ENCODE measurements around the gene BBS5. TPM values are rescaled to one million over a fixed set of nuclear protein-coding genes. Genes with fewer than 3 reads are reported as not detected.

Gene BBS5
- total RNA-seq, 4 donors from 2014 or later, result 1.6 to 12.3 (median 3.2) TPM

DNA sequence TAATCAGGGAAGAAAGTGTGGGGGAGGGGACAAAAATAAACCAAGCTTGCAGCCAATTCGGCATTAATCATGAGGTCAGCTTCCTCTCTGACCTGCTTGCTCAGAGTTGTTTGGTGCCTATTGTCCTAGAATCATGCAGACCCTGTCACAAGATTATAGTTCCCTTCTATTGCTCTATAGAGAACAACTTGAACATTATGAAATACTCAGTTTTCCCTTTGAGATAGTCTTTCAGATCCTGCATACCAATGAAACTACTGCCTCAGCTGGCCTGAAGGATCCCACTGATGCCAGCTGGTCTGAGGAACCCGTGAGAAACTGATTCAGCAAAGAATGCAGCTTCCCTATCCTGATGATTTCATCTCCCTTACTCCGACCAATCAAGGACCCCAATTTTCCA lies 955 bp upstream of the BBS5 start:
- Histone ChIP-seq H3K27me3 (no peaks in the 10 kb centered on the region), H3K9me3 (no peaks in the 10 kb centered on the region), H3K4me3 (no peak overlapping the region), H3K36me3 (no peaks in the 10 kb centered on the region), H3K4me1 (peaks cover 0 to 11% (median 6%) of the 10 kb centered on the region in 4 donors), H3K27ac (peak overlapping the region in 3 of 4 donors; percentile 60 to 82 (median 80))
- intact Hi-C loops (cut with DNase I; ENCODE audit: low total_unique reads) (no loop called here), in situ Hi-C loops (cut with MboI; ENCODE audit: low pct_ligation_motif_present in 1 of 4, low pct_unique_long_range_greater_than_20kb in 1 of 4, low sequenced_read_pairs in 3 of 4) (no loop called here)
- TF ChIP-seq POLR2A (IDR thresholded peaks at IDR 0.05) (no peak), EP300 (IDR thresholded peaks at IDR 0.05; ENCODE audit: low read depth) (no peak), POLR2AphosphoS5 (IDR thresholded peaks at IDR 0.05) (no peak)
- TF ChIP-seq, protein P1, sequence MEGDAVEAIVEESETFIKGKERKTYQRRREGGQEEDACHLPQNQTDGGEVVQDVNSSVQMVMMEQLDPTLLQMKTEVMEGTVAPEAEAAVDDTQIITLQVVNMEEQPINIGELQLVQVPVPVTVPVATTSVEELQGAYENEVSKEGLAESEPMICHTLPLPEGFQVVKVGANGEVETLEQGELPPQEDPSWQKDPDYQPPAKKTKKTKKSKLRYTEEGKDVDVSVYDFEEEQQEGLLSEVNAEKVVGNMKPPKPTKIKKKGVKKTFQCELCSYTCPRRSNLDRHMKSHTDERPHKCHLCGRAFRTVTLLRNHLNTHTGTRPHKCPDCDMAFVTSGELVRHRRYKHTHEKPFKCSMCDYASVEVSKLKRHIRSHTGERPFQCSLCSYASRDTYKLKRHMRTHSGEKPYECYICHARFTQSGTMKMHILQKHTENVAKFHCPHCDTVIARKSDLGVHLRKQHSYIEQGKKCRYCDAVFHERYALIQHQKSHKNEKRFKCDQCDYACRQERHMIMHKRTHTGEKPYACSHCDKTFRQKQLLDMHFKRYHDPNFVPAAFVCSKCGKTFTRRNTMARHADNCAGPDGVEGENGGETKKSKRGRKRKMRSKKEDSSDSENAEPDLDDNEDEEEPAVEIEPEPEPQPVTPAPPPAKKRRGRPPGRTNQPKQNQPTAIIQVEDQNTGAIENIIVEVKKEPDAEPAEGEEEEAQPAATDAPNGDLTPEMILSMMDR (IDR thresholded peaks at IDR 0.05), result no peak
- peak; percentile 13 for DNase-seq
- 67 to 73% methylated on average over 3 of the region's 3 CpGs for WGBS, 2 donors (ENCODE audit: low coverage in 1 of 2)

DNA sequence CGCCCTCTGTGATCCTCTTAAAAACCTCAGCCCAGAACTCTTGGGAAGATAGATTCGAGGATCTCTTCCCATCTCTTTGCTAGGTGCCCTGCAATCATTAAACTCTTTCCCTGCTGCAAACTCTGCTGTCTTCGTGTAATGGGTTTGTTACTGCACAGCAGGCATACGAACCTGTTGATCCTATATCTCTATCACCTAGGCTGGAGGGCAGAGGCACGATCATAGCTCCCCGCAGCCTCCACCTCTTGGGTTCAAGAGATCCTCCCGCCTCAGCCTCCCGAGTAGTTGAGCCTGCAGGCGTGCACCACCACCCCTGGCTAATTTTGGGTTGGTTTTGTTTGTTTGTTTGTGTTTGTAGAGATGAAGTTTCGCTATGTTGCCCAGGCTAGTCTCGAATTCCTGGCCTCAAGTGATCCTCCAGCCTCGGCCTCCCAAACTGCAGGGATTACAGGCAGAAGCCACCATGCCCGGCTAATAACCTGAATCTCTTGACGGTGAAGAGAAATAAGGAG lies 493 bp upstream of the BBS5 start:
- in situ Hi-C loops (cut with MboI; ENCODE audit: low pct_ligation_motif_present in 1 of 4, low pct_unique_long_range_greater_than_20kb in 1 of 4, low sequenced_read_pairs in 3 of 4) (no loop called here), intact Hi-C loops (cut with DNase I; ENCODE audit: low total_unique reads) (no loop called here)
- Histone ChIP-seq H3K9me3 (no peaks in the 10 kb centered on the region), H3K4me3 (peak overlapping the region; percentile 45 to 69 (median 61)), H3K27ac (peak overlapping the region; percentile 60 to 82 (median 72)), H3K36me3 (no peaks in the 10 kb centered on the region), H3K4me1 (peaks cover 0 to 11% (median 6%) of the 10 kb centered on the region in 4 donors), H3K27me3 (no peaks in the 10 kb centered on the region)
- TF ChIP-seq EP300 (IDR thresholded peaks at IDR 0.05; ENCODE audit: low read depth) (no peak), POLR2A (IDR thresholded peaks at IDR 0.05) (no peak), POLR2AphosphoS5 (IDR thresholded peaks at IDR 0.05) (no peak)
- TF ChIP-seq, protein P1 (IDR thresholded peaks at IDR 0.05), result no peak
- no peak for DNase-seq
- 62 to 69% methylated on average over 2 to 14 of the region's 14 CpGs for WGBS, 2 donors (ENCODE audit: low coverage in 1 of 2)

DNA sequence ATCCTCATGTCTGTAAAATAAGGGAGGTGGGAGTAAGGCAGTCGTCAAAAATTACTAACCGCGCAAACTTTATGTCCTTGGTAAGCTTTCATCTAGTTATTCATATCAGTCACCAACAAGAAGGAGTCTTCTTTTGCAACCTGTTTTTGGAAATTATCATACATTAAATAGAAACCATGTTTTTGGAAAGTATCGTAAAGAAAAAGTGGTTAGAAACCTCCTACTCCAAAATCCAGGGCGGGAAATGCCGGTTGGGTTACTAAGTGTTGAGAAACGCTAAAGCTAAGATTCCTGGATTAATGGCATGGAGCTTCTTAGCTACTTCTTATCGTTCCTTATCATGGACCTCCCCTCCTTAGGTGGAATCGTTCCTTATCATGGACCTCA lies 778 bp downstream of the BBS5 start:
- no peaks in the 10 kb centered on the region for H3K9me3 ChIP-seq
- TF ChIP-seq, protein P1 (IDR thresholded peaks at IDR 0.05), result no peak
- TF ChIP-seq POLR2AphosphoS5 (IDR thresholded peaks at IDR 0.05) (no peak), EP300 (IDR thresholded peaks at IDR 0.05; ENCODE audit: low read depth) (no peak), POLR2A (IDR thresholded peaks at IDR 0.05) (no peak)
- in situ Hi-C loops (cut with MboI; ENCODE audit: low pct_ligation_motif_present in 1 of 4, low pct_unique_long_range_greater_than_20kb in 1 of 4, low sequenced_read_pairs in 3 of 4) (no loop called here), intact Hi-C loops (cut with DNase I; ENCODE audit: low total_unique reads) (no loop called here)
- 38 to 56% methylated on average over 7 to 9 of the region's 9 CpGs for WGBS, 2 donors (ENCODE audit: low coverage in 1 of 2)
- H3K27me3 ChIP-seq, result no peaks in the 10 kb centered on the region
- peak overlapping the region; percentile 45 to 69 (median 61) for H3K4me3 ChIP-seq
- no peaks in the 10 kb centered on the region for H3K36me3 ChIP-seq
- peak overlapping the region; percentile 60 to 82 (median 72) for H3K27ac ChIP-seq
- H3K4me1 ChIP-seq, result peaks cover 0 to 11% (median 6%) of the 10 kb centered on the region in 4 donors
- DNase-seq, result no peak

DNA sequence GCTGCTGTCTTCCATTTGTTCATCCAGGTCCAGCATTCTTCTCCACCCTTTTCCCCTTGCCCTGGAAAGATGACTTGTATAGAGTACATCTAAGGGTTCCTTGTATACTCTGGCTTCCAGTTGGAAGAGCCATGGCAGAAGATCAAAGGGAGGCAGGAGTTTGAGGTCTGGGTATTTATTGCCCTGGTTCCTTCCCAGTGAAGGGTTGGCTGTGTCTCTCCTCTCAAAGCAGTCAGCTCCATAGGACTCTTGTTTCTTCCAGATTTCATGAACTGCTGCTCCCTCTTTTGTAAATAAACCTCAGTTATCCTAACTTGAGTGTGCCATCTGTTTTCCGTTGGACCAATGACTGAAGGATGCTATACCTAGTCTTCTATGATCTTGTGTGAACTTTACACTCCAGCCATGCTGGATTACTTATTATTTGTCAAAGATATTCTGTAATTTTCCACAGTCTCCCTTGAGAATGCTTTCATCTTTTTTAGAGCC lies 6.4 kb downstream of the BBS5 start:
- 79 to 83% methylated on average over 1 of the region's 1 CpG for WGBS, 2 donors (ENCODE audit: low coverage in 1 of 2)
- Histone ChIP-seq H3K27ac (no peak overlapping the region), H3K9me3 (no peaks in the 10 kb centered on the region), H3K4me3 (no peak overlapping the region), H3K36me3 (no peaks in the 10 kb centered on the region), H3K27me3 (no peaks in the 10 kb centered on the region), H3K4me1 (no peaks in the 10 kb centered on the region)
- DNase-seq, result no peak
- TF ChIP-seq EP300 (IDR thresholded peaks at IDR 0.05; ENCODE audit: low read depth), result no peak
- TF ChIP-seq POLR2A (IDR thresholded peaks at IDR 0.05), result no peak
- TF ChIP-seq, protein P1 (IDR thresholded peaks at IDR 0.05), result no peak
- TF ChIP-seq POLR2AphosphoS5 (IDR thresholded peaks at IDR 0.05), result no peak
- intact Hi-C loops (cut with DNase I; ENCODE audit: low total_unique reads), result no loop called here
- in situ Hi-C loops (cut with MboI; ENCODE audit: low pct_ligation_motif_present in 1 of 4, low pct_unique_long_range_greater_than_20kb in 1 of 4, low sequenced_read_pairs in 3 of 4), result no loop called here

Data from transverse colon (tissue), 4 donors.